Right renal cortex interstitium (tissue), 3 donors: ENCODE data around the gene CEP76. TPM values are rescaled to one million over a fixed set of nuclear protein-coding genes. Genes with fewer than 3 reads are reported as not detected.
"Not testable (repeated sequence)": the region's sequence is repeated elsewhere in the genome, so short reads cannot be mapped to it uniquely, and the experiment has no call there.

Source experiments
- DNase-seq, 3 donors: peaks; one replicate each; pipeline ENCODE4 v3.0.0-alpha.2; 2013; ENCODE audit warnings: low read depth in 3 of 3, low spot score in 2 of 3
- polyA plus RNA-seq, 3 donors: library from polyadenylated mRNA; unstranded; fragments of 120-200 nt; gene quantifications; one replicate each; pipeline ENCODE4 v1.2.1, GENCODE V29; 2013; ENCODE audit not compliant: insufficient read length in 3 of 3

The CEP76 gene
- polyA plus RNA-seq, 3 donors = 10.1 to 12.3 (median 11.4) TPM

GRCh38 chr18:12645254-12645653 is 57.3 kb downstream of the CEP76 start:
- DNase-seq = no peak

GRCh38 chr18:12643756-12644155 is 58.8 kb downstream of the CEP76 start:
- DNase-seq = not testable (repeated sequence)

DNA sequence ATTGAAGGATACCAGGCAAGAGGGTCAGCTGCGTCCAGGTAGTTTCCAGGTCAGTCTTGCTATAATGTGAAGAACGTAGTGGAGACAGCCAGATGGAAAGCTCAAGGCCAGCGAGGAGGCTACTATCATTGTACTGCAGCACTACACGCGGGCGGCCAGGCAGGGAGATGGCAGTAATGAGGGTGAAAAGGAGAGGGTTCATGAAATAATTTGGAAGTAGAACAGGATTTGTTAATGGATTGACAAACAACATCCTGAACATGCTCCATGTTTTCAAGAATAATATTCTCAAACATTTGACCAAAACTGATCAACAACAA is 61.7 kb downstream of the CEP76 start:
- DNase-seq = no peak

GRCh38 chr18:12639990-12640880 is 62.3 kb downstream of the CEP76 start:
- DNase-seq = no peak

DNA sequence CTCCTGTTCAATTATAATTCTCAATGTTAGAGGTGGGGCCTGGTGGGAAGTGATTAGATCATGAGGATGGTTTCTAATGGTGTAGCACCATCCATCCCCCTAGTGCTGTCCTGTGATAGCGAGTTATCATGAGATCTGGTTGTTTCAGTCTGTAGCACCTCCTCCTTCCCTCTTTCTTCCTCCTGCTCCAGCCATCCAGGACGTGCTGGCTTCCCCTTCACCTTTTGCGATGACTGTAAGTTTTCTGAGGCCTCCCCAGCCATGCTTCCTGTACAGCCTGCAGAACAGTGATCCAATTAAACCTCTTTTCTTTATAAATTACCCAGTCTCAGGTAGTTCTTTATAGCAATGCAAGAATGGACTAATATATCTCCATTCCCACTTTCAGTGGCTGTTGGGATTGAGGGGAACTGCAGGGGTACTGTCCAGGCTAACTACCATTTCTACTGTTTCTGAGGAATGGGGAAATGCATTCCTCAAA is 63.8 kb downstream of the CEP76 start:
- DNase-seq = no peak

- no peak for DNase-seq
Measured at GRCh38 chr18:12637901-12638643, 64.5 kb downstream of the CEP76 start.

- DNase-seq = no peak
Measured at GRCh38 chr18:12637393-12637792, 65.1 kb downstream of the CEP76 start.

DNA sequence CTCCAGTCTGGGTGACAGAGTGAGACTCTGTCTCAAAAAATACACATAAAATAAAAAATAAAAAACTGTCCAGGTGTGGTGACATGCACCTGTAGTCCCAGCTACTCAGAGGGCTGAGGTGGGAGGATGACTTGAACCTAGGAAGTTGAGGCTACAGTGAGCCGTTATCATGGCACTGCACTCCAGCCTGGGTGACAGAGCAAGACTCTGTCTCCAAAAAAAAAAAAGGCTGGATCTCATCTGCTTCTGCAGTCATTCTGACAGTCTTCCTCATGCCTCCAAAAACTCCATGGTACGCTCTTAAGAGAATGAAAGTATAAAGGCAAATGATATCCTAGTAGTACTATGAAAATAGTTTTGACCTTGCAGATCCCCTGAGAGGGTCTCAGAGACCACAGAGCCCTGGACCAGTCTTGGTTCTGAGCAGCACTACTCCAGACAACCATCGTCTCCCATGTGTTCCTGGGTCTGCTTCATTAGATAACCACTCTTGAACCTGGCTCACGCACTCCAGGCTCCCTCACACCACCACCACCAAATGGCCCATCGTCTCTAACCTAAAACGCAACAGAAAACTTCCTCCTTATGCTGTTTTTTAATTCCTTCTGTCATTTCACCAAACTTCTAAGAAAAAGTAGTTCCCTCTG is 70.6 kb downstream of the CEP76 start:
- DNase-seq = no peak

GRCh38 chr18:12630136-12630535 is 72.4 kb downstream of the CEP76 start:
- no peak for DNase-seq

- no peak for DNase-seq
Measured at GRCh38 chr18:12628706-12629702, 73.5 kb downstream of the CEP76 start.

DNA sequence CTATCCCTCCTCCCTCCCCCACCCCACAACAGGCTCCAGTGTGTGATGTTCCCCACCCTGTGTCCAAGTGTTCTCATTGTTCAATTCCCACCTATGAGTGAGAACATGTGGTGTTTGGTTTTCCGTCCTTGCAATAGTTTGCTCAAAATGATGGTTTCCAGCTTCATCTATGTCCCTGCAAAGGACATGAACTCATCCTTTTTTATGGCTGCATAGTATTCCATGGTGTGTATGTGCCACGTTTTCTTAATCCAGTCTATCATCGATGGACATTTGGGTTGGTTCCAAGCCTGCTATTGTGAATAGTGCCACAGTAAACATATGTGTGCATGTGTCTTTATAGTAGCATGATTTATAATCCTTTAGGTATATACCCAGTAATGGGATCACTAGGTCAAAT is 75.3 kb downstream of the CEP76 start:
- DNase-seq = not testable (repeated sequence)

- DNase-seq = no peak
Measured at GRCh38 chr18:12625241-12625640, 77.3 kb downstream of the CEP76 start.

Other genes with a start within 250 kb of the CEP76 start
- 10 to 100 TPM; 31.6 to 36.5 (median 36.1) TPM for gene SPIRE1, start 44.6 kb downstream of the CEP76 start, polyA plus RNA-seq
- gene PSMG2, start 319 bp upstream of the CEP76 start, polyA plus RNA-seq = 10 to 100 TPM; 67.1 to 79.4 (median 73.1) TPM
- gene PTPN2, start 181.5 kb upstream of the CEP76 start, polyA plus RNA-seq = 10 to 100 TPM; 55.4 to 57.9 (median 57.8) TPM
- 10 to 100 TPM; 38.7 to 41.5 (median 40.2) TPM for gene SEH1L, start 245.3 kb upstream of the CEP76 start, polyA plus RNA-seq